NT2/D1 (cell line): ENCODE measurements around the gene MRFAP1.

ENCODE experiments used
- YY1 ChIP-seq: IDR thresholded peaks from 2 replicates; pipeline ENCODE4 v1.6.1; 2011; ENCODE audit not compliant: insufficient read length, insufficient read depth
- ZNF274 ChIP-seq: IDR thresholded peaks from 2 replicates; pipeline ENCODE4 v1.6.1; 2011; ENCODE audit warnings: mild to moderate bottlenecking, low read depth, low read length

DNA sequence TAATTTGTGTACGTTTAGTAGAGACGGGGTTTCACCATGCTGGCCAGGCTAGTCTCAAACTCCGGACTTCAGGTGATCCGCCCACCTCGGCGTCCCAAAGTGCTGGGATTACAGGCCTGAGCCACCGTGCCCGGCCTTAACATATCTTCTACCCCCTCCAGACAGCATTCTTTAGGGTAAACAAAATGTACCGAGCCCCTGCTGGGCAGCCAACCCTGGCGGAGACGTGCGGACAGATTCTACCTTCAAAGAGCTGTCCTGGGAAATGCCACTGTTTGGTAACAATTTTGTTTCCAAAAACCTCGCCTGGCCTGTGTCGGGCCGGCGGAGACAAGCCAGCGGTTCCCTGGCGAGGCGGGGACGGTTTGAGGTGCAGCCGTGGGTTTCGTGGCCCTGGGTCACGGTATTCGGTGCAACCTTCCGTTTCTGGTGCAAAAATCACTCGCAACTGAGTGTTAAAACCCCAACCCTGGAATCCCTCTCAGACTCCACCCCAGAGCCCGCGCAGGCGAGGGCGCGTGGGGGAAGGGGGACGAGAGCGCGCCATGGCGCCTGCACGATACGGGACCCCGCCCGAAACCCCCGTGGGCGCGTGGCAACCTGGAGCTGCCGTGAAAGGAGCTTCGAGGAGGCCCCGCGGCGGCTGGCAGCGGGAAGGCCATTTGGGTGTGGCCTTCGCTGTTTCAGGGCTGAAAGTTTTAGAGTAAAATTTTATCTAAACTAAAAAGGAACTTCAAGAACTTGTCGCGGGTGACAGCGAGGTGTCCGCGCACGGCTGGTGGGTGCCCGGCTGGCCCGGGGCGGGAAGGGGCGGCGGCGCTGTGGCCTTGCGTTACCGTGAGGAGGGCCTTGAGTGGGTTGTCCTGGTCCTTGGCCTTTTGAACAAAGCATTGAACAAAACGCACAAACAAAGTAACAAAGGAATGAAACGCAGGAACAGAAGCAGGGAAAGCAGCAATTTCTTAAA, 17.0 kb downstream of the MRFAP1 start:
- no peak for TF ChIP-seq ZNF274
- no peak for TF ChIP-seq YY1
